NCI-H510A treated with DMSO at 0.1 percent for 48 hours (cell line): ENCODE data around the gene VIPR1.

Experiments
- DNase-seq: peaks from one replicate; lab custom pipeline; 2025; lab: John Stamatoyannopoulos, UW

VIPR1 gene

DNA sequence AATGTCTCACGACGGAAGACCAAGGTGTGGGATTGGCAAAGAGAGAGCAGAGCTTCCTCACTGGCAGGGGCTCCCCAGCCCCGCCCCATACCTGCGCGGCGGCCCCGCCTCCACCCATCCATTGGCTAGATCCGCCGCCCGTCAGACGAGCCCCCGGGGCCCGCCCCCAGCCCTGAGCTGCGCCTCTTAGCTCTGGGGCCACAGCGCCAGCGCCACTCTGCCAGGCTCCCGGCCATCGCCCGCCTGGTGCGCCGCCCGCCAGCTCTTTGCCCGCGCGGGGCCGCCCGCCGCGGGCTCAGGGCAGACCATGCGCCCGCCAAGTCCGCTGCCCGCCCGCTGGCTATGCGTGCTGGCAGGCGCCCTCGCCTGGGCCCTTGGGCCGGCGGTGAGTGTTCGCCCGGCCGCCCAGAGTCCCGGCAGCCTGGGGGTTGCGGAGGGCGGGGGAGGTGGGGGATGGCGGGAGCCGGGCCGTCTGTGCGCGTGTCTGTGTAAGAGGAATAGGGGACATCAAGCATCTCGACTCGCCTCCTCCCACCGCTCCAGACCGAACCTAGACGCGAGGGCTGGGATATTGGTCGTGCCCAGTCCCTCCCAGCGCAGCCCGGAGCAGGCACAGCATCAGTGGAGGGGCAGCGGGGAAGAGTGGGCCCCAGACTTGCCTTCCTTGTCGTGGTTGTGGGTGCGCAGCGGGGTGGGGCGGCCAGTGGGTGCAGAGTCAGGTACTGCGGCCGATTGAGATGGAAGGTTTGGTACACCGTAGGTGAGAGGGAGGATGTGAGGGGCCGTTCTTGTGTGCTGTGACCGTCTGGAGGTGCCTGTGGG lies at the start of gene VIPR1:
Gene VIPR1, plus strand, starts transcription at position 215 of the 822 bp plus-strand sequence. Its CDS starts 93 bp downstream, at position 308.
- DNase-seq: peak; percentile 80

GRCh38 chr3:42456211-42456610 lies 46.2 kb upstream of the VIPR1 start:
- DNase-seq: no peak

DNA sequence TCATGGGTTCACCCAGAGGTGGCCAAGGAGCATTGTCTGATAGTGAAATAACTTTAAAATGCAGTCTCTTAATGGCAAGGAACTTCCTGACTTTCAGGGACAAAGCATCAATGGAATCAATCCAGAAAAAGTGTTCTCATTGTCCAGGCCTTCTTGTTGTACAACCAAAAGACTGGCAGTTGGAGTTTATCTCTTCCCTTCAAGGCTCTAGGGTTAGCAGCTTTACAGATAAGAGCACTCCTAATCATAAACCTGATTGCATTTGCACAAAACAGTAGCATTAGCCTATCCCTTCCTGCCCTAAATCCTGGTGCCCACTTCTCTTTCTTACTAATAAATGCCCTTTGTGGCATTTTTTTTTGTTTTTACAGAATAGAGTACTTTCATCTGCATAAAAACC lies 43.3 kb upstream of the VIPR1 start:
- no peak for DNase-seq

- no peak for DNase-seq
These were observed 40.7 kb upstream of the VIPR1 start for GRCh38 chr3:42461762-42462161.

DNA sequence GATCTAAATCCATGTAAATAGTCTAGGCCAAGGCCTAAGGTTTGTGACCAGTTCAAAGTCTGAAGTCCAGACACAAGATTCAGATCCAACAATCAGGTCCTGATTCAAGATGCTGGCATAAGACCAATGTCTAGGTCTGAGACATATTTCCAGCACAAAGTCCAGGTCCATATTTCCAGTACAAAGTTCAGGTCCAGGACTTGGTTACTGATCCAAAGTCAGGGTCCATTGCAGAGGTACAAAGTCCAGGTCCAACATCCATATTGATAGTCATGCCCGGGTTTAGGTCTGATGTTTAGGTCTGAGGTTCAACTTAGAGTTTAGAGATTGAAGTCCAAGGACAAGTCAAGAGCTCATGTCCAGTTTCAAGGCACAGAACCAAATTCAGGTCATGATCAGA lies 39.4 kb upstream of the VIPR1 start:
- DNase-seq: no peak

- no peak for DNase-seq
These were observed 34.3 kb upstream of the VIPR1 start for GRCh38 chr3:42468111-42468510.

DNA sequence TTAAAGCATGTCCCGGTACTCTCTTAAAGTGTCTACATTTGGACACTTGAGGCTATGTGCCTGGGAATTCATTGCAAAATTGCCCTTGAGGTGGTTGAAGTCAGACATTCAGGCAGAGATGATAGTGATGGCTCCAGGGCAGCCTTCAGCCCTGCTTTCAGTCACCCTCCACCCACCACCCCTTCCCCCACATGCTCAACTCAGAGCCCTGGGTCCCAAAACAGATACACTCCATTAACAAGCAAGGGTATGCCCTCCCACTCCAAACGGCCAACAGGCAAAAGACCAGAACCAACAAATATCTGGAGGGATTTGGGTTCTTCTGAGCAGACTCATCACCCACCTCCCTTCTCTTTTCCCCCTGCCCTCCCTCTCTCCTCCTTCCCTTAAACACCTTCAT lies 29.9 kb upstream of the VIPR1 start:
- no peak for DNase-seq

DNA sequence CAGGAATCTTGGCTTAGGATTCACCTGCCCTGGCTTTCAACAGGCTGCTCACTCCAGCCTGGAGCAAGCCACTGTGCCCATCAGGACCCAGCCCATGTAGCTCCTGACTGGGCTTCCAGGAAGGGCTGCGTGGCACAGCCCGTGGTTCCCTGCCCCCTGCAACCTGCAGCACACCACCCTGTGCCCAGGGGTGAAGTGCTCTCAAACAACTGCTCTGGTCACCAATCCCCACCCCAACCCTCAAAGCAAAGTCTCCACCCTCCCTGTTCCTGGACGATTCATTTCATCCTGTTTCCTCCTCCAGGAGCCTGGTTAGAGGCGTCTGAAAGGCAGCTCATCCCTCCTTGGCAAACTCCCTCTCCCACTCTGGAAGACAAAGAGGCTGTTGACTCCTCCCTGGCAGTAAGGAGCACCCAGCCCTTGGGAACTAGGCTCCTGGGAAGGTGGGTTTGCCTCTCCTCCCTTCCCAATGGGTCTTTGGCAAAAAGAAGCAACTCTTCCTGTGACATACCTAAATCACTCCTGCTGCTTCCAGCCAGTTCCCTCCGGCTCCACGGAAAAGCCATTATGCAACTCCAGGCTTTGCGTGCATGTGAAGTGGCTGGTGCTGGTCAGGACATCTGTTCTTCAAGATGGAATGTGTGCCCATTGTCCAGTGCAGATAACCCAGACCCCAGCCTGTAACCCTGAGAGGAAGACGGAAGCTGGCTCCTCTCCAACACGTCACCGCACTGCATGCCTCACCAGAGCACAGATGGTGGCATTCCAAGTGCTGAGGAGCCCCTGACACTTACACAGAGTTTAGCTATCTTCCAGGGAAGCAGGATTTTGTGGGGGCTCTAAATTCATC lies 29.1 kb upstream of the VIPR1 start:
- DNase-seq: no peak

- peak; percentile 17 for DNase-seq
These were observed 26.0 kb upstream of the VIPR1 start for GRCh38 chr3:42476225-42477125.

GRCh38 chr3:42477696-42478095 lies 24.7 kb upstream of the VIPR1 start:
- no peak for DNase-seq

- no peak for DNase-seq
These were observed 23.6 kb upstream of the VIPR1 start for GRCh38 chr3:42478830-42479229.

GRCh38 chr3:42486814-42487565 lies 15.5 kb upstream of the VIPR1 start:
- no peak for DNase-seq

DNA sequence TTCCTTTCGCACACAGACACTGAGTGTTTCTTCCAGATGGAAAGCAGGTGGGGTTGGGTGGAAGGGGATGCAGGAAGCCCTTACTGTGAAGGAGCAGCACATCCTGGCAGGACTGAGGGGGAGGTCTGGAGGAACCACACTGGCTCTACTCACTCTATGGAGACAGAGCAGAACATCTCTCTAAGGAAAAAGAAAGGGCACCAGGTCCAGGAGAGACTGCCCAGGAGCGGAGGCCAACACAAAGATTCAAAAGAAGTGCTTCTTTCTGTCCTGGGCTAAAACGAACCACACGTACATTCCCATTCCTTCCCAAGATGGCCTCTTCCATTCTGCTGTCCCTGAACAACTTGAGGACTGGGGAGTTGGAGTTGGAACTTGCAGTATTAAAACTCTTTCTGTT lies 13.8 kb upstream of the VIPR1 start:
- DNase-seq: no peak

- DNase-seq: no peak
These were observed 13.1 kb upstream of the VIPR1 start for GRCh38 chr3:42489116-42489936.

- DNase-seq: no peak
These were observed 12.6 kb upstream of the VIPR1 start for GRCh38 chr3:42489937-42490227.

DNA sequence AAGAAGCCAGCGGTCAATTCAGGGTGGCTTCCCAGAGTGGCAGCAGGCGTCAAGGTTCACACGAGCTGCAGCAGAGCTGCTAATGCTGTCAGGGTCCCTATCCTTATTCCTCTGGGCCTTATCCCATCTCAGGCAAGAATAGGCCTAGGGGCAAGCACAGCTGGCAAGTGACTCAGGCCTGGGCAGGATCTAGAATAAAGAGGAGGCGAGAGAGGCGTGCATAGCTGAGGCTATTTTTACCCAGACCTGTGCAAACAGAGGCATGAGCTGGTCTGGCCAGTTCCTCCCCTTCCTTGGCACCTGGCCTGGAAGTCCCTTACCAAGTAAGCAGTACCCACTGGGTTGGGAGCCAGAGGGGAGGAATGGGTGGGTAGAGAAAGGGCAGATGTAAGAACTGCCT lies 12.2 kb upstream of the VIPR1 start:
- DNase-seq: peak; percentile 16

- no peak for DNase-seq
These were observed 10.4 kb upstream of the VIPR1 start for GRCh38 chr3:42491881-42492507.

DNA sequence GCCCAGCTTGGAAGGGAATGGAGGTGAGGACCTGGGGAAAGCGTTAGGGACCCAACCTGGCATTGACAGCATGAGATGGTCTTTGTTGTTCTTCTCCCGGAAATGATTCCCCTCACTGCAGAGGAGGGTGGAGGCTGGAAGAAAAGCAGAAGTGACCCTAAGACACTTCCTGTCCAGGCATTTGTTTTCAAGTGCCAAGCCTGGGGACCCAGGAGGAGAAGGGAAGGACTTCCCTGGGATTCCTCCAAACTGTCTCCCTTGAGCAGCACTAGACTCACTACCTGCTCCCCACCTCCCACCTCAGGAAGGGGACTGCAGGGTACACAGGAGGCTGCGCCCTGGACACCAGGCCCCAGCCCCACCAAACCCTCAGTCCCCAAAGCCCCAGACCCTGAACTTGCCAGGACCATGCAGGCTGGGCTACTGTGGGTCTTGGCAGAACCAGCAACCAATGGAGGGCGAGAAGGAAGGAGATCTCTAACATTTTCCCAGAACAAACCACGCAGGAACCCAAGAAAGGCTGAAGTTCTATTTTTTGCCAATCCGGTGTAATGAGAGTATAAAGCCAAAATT lies 9.8 kb upstream of the VIPR1 start:
- no peak for DNase-seq

GRCh38 chr3:42493126-42493797 lies 9.2 kb upstream of the VIPR1 start:
- no peak for DNase-seq
